Vagina (tissue), 2 donors: ENCODE data around the gene ARHGAP5.

ENCODE experiments used
- CTCF ChIP-seq, 3 experiments: fragments of 450-650 bp in 2 of 3; fragments of 200-600 bp in 1 of 3; sonication (generic) in 1 of 3; IDR thresholded peaks; one replicate each; pipeline ENCODE4 v1.5.1; 2017 to 2019; ENCODE audit warnings: antibody characterized with exemption in 3 of 3, mild to moderate bottlenecking in 2 of 3, moderate library complexity in 2 of 3
- POLR2AphosphoS5 ChIP-seq, 2 donors: sonication (generic); formaldehyde crosslinking; IDR thresholded peaks; one replicate each; pipeline ENCODE4 v1.9.0; 2017; ENCODE audit warnings: antibody characterized with exemption in 2 of 2, mild to moderate bottlenecking in 2 of 2, low read depth in 1 of 2; ENCODE audit not compliant: insufficient read depth in 1 of 2

GRCh38 chr14:32064931-32065330, 12.2 kb upstream of the ARHGAP5 start:
- TF ChIP-seq CTCF (IDR thresholded peaks at IDR 0.05): no peak
- TF ChIP-seq POLR2AphosphoS5 (IDR thresholded peaks at IDR 0.05; ENCODE audit: insufficient read depth in 1 of 2, low read depth in 1 of 2): no peak
